ENCODE results near the gene ZNF644. TPM values are rescaled to one million over a fixed set of nuclear protein-coding genes. Genes with fewer than 3 reads are reported as not detected.
"Not testable (repeated sequence)": the region's sequence is repeated elsewhere in the genome, so short reads cannot be mapped to it uniquely, and the experiment has no call there.

ZNF644 gene
- total RNA-seq, 2 donors from 2014 or later: 46.9 to 66.2 TPM

DNA sequence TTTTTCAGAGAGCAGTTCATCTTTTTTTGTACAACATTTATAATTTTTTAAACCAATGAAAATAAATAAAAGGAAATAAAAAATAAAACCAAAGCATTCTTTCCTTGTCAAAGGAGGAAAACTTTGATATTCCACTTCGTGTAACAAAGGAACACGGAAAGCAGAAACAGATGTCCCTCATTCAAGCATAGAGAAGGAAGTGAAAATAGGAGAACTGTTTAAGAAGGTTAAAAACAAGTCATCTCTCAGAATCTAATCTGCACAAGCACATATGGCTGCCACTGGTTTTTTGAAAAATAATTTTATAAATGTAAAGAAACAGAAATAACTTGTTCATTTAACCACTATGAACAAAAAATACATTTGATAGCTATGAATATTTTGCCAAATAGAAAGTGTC, 35.9 kb upstream of the ZNF644 start:
- TF ChIP-seq, protein P1, sequence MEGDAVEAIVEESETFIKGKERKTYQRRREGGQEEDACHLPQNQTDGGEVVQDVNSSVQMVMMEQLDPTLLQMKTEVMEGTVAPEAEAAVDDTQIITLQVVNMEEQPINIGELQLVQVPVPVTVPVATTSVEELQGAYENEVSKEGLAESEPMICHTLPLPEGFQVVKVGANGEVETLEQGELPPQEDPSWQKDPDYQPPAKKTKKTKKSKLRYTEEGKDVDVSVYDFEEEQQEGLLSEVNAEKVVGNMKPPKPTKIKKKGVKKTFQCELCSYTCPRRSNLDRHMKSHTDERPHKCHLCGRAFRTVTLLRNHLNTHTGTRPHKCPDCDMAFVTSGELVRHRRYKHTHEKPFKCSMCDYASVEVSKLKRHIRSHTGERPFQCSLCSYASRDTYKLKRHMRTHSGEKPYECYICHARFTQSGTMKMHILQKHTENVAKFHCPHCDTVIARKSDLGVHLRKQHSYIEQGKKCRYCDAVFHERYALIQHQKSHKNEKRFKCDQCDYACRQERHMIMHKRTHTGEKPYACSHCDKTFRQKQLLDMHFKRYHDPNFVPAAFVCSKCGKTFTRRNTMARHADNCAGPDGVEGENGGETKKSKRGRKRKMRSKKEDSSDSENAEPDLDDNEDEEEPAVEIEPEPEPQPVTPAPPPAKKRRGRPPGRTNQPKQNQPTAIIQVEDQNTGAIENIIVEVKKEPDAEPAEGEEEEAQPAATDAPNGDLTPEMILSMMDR (IDR thresholded peaks at IDR 0.05): no peak
- DNase-seq: no peak
- no peak overlapping the region for H3K27ac ChIP-seq
- intact Hi-C loops (cut with DNase I): no loop called here
- no peaks in the 10 kb centered on the region for H3K4me1 ChIP-seq
- no peaks in the 10 kb centered on the region for H3K9me3 ChIP-seq
- H3K9ac ChIP-seq (ENCODE audit: low read depth in 2 of 2, low read length in 2 of 2): no peak overlapping the region
- H3K27me3 ChIP-seq: no peaks in the 10 kb centered on the region
- H3K36me3 ChIP-seq: no peaks in the 10 kb centered on the region
- no peak overlapping the region for H3K4me3 ChIP-seq

DNA sequence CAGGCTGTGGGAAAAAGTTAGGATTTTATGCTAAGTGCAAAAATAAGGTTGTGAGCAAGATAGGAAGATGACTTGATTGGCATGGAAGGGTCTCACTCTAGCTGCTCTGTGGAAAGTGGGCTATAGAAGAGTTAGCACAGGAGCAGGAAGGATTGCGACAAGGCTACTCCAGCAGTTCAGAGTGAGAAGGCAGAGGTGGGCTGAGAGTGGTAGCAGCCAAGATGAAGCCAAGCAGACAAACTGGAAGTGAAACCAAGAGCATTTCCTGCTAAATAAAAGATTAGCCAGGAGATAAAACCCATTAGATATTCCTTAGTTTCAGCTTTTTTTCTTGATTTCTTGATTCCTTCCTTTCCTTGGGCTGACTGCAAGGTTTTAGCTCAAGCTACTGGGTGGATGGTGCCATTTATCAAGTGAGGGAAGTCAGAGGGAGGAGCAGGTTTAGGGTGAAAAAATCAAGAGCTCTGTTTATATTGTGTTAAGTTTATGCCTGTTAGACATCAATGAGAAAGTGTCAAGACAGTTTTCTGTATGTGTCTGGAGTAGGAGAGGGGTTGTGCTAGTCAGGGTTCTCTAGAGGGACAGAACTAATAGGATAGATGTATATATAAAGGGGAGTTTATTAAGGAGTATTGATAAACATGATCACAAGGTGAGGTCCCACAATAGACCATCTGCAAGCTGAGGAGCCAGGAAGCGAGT, 33.1 kb upstream of the ZNF644 start:
- Histone ChIP-seq H3K36me3 (no peaks in the 10 kb centered on the region), H3K9ac (ENCODE audit: low read depth in 2 of 2, low read length in 2 of 2) (no peak overlapping the region), H3K4me1 (no peaks in the 10 kb centered on the region), H3K9me3 (no peaks in the 10 kb centered on the region), H3K27me3 (no peaks in the 10 kb centered on the region), H3K27ac (no peak overlapping the region), H3K4me3 (no peak overlapping the region)
- intact Hi-C loops (cut with DNase I): no loop called here
- no peak for DNase-seq
- TF ChIP-seq, protein P1 (IDR thresholded peaks at IDR 0.05): no peak

DNA sequence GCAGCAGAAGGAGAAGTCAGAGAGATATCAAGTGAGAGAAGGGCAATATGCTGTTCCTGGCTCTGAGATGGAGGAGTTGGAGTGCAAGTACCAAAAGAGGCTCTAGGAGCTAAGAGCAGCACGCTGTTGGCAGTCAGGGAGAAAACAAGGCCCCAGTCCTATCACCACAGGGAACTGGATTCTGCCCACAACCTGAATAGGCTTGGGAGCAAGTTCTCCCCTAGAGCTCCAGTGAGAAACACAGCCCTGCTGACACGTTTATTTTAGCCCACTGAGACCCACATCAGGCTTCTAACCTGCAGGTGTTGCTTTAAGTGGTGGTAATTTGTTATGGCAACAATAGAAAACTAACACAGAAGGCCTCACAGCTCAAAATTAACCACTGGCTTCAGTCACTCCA, 31.8 kb upstream of the ZNF644 start:
- no peaks in the 10 kb centered on the region for H3K36me3 ChIP-seq
- no peak overlapping the region for H3K4me3 ChIP-seq
- DNase-seq: no peak
- H3K9me3 ChIP-seq: no peaks in the 10 kb centered on the region
- no peak overlapping the region for H3K27ac ChIP-seq
- no peak overlapping the region for H3K9ac ChIP-seq (ENCODE audit: low read depth in 2 of 2, low read length in 2 of 2)
- TF ChIP-seq, protein P1 (IDR thresholded peaks at IDR 0.05): no peak
- no peaks in the 10 kb centered on the region for H3K27me3 ChIP-seq
- intact Hi-C loops (cut with DNase I): no loop called here
- H3K4me1 ChIP-seq: no peaks in the 10 kb centered on the region

DNA sequence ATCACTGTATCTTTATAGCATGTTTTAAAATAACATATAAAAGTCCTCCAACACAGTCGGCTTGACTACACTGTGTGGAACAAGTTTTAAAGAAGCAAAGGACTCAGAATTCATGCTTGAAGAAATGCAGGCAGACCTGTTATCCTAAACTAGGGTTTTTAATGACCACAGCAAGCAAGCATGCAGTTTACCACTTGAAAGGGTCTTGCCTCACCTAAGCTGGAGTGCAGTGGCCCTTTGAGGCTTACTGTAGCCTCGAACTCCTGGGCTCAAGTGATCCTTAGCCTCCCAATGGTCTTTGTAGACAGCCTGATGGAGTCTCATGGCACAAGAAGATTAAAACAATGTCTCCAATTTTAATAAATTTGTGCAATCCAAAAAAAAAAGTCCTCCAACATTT, 27.7 kb upstream of the ZNF644 start:
- DNase-seq; H3K36me3 ChIP-seq; H3K27me3 ChIP-seq; H3K27ac ChIP-seq; H3K9me3 ChIP-seq; H3K9ac ChIP-seq (ENCODE audit: low read depth in 2 of 2, low read length in 2 of 2); H3K4me3 ChIP-seq; H3K4me1 ChIP-seq; intact Hi-C loops (cut with DNase I): not testable (repeated sequence)

DNA sequence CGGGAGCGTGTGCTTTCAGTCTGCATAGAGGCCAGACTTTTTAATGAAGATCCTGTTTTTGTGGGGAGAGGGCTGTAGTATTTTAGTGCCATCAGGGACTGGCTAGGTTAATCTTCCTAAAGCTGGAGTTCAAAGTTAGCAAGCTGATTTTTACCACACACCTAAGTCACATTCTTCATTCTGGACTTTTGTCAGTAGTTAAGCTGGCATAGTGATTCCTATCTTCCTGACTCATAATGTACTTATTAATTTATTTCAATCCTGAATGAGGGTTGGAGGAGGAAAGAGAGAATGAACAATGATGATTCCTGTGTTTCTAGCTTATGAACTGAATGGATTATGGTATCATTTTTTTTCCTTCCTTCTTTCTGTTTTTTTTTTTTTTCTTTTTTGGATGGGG, 24.9 kb upstream of the ZNF644 start:
- no peaks in the 10 kb centered on the region for H3K36me3 ChIP-seq
- no peak overlapping the region for H3K4me3 ChIP-seq
- intact Hi-C loops (cut with DNase I): no loop called here
- no peak for DNase-seq
- TF ChIP-seq, protein P1 (IDR thresholded peaks at IDR 0.05): no peak
- no peaks in the 10 kb centered on the region for H3K4me1 ChIP-seq
- H3K27me3 ChIP-seq: no peaks in the 10 kb centered on the region
- no peak overlapping the region for H3K9ac ChIP-seq (ENCODE audit: low read depth in 2 of 2, low read length in 2 of 2)
- H3K9me3 ChIP-seq: no peaks in the 10 kb centered on the region
- H3K27ac ChIP-seq: no peak overlapping the region

DNA sequence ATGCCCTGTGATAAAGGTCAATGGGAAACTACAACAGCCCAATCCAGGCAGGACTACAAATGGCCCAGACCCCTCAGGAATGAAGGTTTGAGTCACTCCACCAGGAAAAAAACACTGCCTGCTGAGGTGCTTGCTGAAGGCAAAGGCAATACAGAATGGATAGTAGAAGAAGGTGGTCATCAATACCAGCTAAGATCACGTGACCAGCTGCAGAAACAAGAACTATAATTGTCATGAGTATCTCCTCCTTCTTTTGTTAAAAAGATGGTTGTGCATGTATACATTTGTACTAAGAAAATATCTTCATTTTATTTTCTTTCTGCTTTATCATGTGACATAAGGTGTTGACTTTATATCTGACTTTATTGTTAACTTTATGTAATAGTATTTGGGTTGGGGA, 23.4 kb upstream of the ZNF644 start:
- no peak overlapping the region for H3K9ac ChIP-seq (ENCODE audit: low read depth in 2 of 2, low read length in 2 of 2)
- no peak overlapping the region for H3K27ac ChIP-seq
- no peaks in the 10 kb centered on the region for H3K27me3 ChIP-seq
- intact Hi-C loops (cut with DNase I): no loop called here
- no peaks in the 10 kb centered on the region for H3K4me1 ChIP-seq
- H3K4me3 ChIP-seq: no peak overlapping the region
- TF ChIP-seq, protein P1 (IDR thresholded peaks at IDR 0.05): no peak
- no peak for DNase-seq
- H3K36me3 ChIP-seq: no peaks in the 10 kb centered on the region
- no peaks in the 10 kb centered on the region for H3K9me3 ChIP-seq

DNA sequence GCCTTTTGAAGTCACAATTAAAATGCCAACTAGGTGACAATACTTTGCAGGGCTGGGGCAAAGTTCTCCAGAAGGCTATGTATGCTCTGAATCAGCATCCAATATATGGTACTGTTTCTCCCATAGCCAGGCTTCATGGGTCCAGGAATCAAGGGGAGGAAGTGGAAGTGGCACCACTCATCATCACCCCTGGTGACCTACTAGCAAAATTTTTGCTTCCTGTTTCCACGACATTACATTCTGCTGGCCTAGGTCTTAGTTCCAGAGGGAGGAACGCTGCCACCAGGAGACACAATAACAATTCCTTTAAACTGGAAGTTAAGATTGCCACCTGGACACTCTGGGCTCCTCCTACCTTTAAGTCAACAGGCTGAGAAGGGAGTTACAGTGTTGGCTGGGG, 22.9 kb upstream of the ZNF644 start:
- DNase-seq; H3K4me3 ChIP-seq; H3K9me3 ChIP-seq; H3K9ac ChIP-seq (ENCODE audit: low read depth in 2 of 2, low read length in 2 of 2); H3K27ac ChIP-seq; H3K4me1 ChIP-seq; intact Hi-C loops (cut with DNase I); H3K36me3 ChIP-seq; H3K27me3 ChIP-seq: not testable (repeated sequence)

DNA sequence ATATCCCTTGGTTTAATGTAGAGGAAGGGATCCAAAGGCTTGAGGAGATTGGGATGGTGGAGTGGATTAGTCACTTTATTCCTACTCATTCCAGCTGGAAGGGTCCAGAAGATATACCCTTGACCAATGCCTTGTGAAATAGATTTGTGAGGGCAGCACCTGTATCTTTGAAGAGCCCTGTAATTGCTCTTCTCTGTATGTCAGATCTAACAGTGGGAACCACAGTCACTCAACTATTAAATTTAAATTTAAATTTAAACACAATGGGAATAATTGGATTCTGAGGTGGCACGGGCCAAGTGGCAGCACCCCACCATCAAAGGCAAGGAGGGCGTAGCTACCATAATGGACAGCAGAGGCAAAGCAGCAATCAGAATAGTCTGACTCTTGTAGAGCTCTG, 20.5 kb upstream of the ZNF644 start:
- H3K4me3 ChIP-seq; H3K9ac ChIP-seq (ENCODE audit: low read depth in 2 of 2, low read length in 2 of 2); H3K27me3 ChIP-seq; H3K9me3 ChIP-seq; H3K27ac ChIP-seq; intact Hi-C loops (cut with DNase I); H3K36me3 ChIP-seq; DNase-seq; H3K4me1 ChIP-seq: not testable (repeated sequence)

Data from colonic mucosa (tissue), 4 donors.